ENCODE results near the gene TIMMDC1. TPM values are rescaled to one million over a fixed set of nuclear protein-coding genes. Genes with fewer than 3 reads are reported as not detected.

TIMMDC1 gene
- total and polyA plus RNA-seq, 4 donors = 60.5 to 98.9 (median 87.7) TPM

DNA sequence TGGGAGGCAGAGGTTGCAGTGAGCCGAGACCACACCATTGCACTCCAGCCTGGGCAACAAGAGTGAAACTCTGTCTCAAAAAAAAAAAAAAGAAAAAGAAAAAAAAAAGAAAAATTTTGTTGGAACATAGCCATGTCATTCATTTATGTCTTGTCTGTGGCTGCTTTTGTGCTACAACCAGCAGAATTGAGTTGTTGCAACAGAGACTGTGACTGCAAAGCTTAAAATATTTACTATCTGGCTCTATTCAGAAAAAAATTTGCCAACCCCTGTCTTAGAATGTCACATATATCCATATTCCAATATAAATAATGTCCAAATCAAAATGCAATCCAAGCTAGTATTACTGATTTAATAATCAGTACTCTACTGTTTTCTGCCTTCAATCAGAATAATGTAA is 35.9 kb downstream of the TIMMDC1 start:
- Histone ChIP-seq H3K4me1 (ENCODE audit: control insufficient read depth in 5 of 5, insufficient read depth in 5 of 5, low read length in 5 of 5) (peaks cover 0 to 35% (median 0%) of the 10 kb centered on the region in 5 donors), H3K9me3 (ENCODE audit: control insufficient read depth in 4 of 4, insufficient read depth in 3 of 4, low read length in 3 of 4) (no peaks in the 10 kb centered on the region), H3K4me3 (no peak overlapping the region), H3K9ac (ENCODE audit: insufficient read depth in 1 of 2, low read length in 2 of 2) (no peak overlapping the region), H3K36me3 (ENCODE audit: control insufficient read depth in 4 of 4, insufficient read depth in 4 of 4, low read length in 4 of 4) (no peaks in the 10 kb centered on the region), H3K27me3 (ENCODE audit: control insufficient read depth in 3 of 3, insufficient read depth in 3 of 3, low read length in 2 of 3) (no peaks in the 10 kb centered on the region), H3K27ac (ENCODE audit: low read depth in 1 of 2, low read length in 1 of 2) (no peak overlapping the region)
- 86 to 87% methylated on average over 1 of the region's 1 CpG for WGBS, 2 donors
- TF ChIP-seq, protein P1, sequence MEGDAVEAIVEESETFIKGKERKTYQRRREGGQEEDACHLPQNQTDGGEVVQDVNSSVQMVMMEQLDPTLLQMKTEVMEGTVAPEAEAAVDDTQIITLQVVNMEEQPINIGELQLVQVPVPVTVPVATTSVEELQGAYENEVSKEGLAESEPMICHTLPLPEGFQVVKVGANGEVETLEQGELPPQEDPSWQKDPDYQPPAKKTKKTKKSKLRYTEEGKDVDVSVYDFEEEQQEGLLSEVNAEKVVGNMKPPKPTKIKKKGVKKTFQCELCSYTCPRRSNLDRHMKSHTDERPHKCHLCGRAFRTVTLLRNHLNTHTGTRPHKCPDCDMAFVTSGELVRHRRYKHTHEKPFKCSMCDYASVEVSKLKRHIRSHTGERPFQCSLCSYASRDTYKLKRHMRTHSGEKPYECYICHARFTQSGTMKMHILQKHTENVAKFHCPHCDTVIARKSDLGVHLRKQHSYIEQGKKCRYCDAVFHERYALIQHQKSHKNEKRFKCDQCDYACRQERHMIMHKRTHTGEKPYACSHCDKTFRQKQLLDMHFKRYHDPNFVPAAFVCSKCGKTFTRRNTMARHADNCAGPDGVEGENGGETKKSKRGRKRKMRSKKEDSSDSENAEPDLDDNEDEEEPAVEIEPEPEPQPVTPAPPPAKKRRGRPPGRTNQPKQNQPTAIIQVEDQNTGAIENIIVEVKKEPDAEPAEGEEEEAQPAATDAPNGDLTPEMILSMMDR (IDR thresholded peaks at IDR 0.05; ENCODE audit: control extremely low read depth, extremely low read depth) = no peak
- ATAC-seq (ENCODE audit: insufficient read depth, low FRiP score) = no peak
- peak in 2 of 3 donors; percentile 64 to 80 for DNase-seq

DNA sequence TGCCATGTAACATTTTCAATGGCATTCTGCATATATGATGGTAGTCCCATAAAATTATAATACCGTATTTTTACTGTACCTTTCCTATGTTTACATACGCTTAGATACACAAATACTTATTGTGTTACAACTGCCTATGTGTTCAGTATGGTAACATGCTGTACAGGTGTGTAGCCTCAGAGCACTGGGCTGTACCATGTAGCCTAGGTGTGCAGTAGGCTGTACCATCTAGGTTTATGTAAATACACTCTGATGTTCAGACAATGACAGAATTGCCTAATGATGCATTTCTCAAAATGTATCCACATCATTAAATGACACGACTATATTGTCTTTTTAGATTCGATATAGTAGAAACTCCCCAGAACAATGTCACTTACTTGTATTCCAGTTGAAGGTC is 38.4 kb downstream of the TIMMDC1 start:
- 95 to 97% methylated on average over 4 of the region's 4 CpGs for WGBS, 2 donors
- H3K36me3 ChIP-seq (ENCODE audit: control insufficient read depth in 4 of 4, insufficient read depth in 4 of 4, low read length in 4 of 4) = no peaks in the 10 kb centered on the region
- H3K9ac ChIP-seq (ENCODE audit: insufficient read depth in 1 of 2, low read length in 2 of 2) = no peak overlapping the region
- DNase-seq (no peak), ATAC-seq (ENCODE audit: insufficient read depth, low FRiP score) (no peak)
- H3K27ac ChIP-seq (ENCODE audit: low read depth in 1 of 2, low read length in 1 of 2) = no peak overlapping the region
- H3K4me3 ChIP-seq = no peak overlapping the region
- no peaks in the 10 kb centered on the region for H3K27me3 ChIP-seq (ENCODE audit: control insufficient read depth in 3 of 3, insufficient read depth in 3 of 3, low read length in 2 of 3)
- TF ChIP-seq, protein P1 (IDR thresholded peaks at IDR 0.05; ENCODE audit: control extremely low read depth, extremely low read depth) = no peak
- H3K9me3 ChIP-seq (ENCODE audit: control insufficient read depth in 4 of 4, insufficient read depth in 3 of 4, low read length in 3 of 4) = no peaks in the 10 kb centered on the region
- H3K4me1 ChIP-seq (ENCODE audit: control insufficient read depth in 5 of 5, insufficient read depth in 5 of 5, low read length in 5 of 5) = peaks cover 0 to 18% (median 0%) of the 10 kb centered on the region in 5 donors

DNA sequence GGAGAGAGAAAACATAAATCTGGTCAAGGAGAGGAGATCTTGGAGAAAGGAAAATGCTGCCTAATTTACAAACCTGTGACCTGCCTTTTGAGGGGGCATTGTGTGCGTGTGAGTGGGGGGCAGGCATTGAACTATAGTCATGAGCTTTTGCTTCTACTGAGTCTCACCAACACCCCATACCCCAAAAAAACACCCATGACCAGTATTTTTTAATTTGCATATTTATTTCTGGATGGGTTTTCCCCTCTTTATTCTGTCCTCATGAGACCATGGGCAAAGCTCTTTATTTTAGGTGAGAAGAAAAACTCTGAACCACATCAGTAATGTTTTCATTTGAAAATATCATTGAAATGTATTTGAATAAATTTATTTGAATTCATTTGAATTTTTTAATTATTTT is 40.4 kb downstream of the TIMMDC1 start:
- WGBS, 2 donors = 97 to 100% methylated on average over 1 of the region's 1 CpG
- Histone ChIP-seq H3K27ac (ENCODE audit: low read depth in 1 of 2, low read length in 1 of 2) (no peak overlapping the region), H3K4me1 (ENCODE audit: control insufficient read depth in 5 of 5, insufficient read depth in 5 of 5, low read length in 5 of 5) (peaks cover 0 to 3% (median 0%) of the 10 kb centered on the region in 5 donors), H3K36me3 (ENCODE audit: control insufficient read depth in 4 of 4, insufficient read depth in 4 of 4, low read length in 4 of 4) (no peaks in the 10 kb centered on the region), H3K4me3 (no peak overlapping the region), H3K27me3 (ENCODE audit: control insufficient read depth in 3 of 3, insufficient read depth in 3 of 3, low read length in 2 of 3) (no peaks in the 10 kb centered on the region), H3K9me3 (ENCODE audit: control insufficient read depth in 4 of 4, insufficient read depth in 3 of 4, low read length in 3 of 4) (no peaks in the 10 kb centered on the region), H3K9ac (ENCODE audit: insufficient read depth in 1 of 2, low read length in 2 of 2) (no peak overlapping the region)
- TF ChIP-seq, protein P1 (IDR thresholded peaks at IDR 0.05; ENCODE audit: control extremely low read depth, extremely low read depth) = no peak
- no peak for ATAC-seq (ENCODE audit: insufficient read depth, low FRiP score)
- DNase-seq = no peak

DNA sequence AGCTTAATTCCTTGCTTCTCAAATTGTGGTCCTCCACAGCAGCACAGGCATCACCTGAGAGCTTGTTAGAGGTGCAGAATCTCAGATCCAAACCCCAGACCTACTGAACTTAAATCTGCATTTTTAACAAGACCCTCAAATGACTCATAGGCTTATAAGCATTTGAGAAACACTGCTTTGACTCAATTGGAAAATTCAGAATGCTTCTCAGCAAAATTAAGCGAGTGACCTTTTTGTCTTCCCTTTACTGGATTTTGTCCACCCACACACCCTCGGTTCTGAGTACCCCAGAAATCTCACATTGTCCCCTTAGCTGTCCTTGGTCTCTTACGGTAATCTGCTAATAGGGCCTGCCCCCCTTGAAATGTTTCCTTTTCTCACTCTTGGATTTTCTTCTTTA is 43.2 kb downstream of the TIMMDC1 start:
- H3K9ac ChIP-seq (ENCODE audit: insufficient read depth in 1 of 2, low read length in 2 of 2) = no peak overlapping the region
- WGBS, 2 donors = 82 to 90% methylated on average over 3 of the region's 3 CpGs
- no peaks in the 10 kb centered on the region for H3K4me1 ChIP-seq (ENCODE audit: control insufficient read depth in 5 of 5, insufficient read depth in 5 of 5, low read length in 5 of 5)
- no peak overlapping the region for H3K27ac ChIP-seq (ENCODE audit: low read depth in 1 of 2, low read length in 1 of 2)
- no peaks in the 10 kb centered on the region for H3K9me3 ChIP-seq (ENCODE audit: control insufficient read depth in 4 of 4, insufficient read depth in 3 of 4, low read length in 3 of 4)
- no peaks in the 10 kb centered on the region for H3K36me3 ChIP-seq (ENCODE audit: control insufficient read depth in 4 of 4, insufficient read depth in 4 of 4, low read length in 4 of 4)
- DNase-seq (no peak), ATAC-seq (ENCODE audit: insufficient read depth, low FRiP score) (no peak)
- H3K27me3 ChIP-seq (ENCODE audit: control insufficient read depth in 3 of 3, insufficient read depth in 3 of 3, low read length in 2 of 3) = no peaks in the 10 kb centered on the region
- TF ChIP-seq, protein P1 (IDR thresholded peaks at IDR 0.05; ENCODE audit: control extremely low read depth, extremely low read depth) = no peak
- no peak overlapping the region for H3K4me3 ChIP-seq

Data from lung (tissue), 12 donors.